ENCODE measurements around the gene DZIP1L.

The DZIP1L gene

GRCh38 chr3:138070006-138070405 is 45.4 kb downstream of the DZIP1L start:
- no peak overlapping the region for H3K4me3 ChIP-seq (replicated peaks in 1 of 2; ENCODE audit: low read depth in 2 of 2, low read length in 2 of 2)
- no peak for DNase-seq (ENCODE audit: low read depth in 2 of 2)
- TF ChIP-seq, protein P1, sequence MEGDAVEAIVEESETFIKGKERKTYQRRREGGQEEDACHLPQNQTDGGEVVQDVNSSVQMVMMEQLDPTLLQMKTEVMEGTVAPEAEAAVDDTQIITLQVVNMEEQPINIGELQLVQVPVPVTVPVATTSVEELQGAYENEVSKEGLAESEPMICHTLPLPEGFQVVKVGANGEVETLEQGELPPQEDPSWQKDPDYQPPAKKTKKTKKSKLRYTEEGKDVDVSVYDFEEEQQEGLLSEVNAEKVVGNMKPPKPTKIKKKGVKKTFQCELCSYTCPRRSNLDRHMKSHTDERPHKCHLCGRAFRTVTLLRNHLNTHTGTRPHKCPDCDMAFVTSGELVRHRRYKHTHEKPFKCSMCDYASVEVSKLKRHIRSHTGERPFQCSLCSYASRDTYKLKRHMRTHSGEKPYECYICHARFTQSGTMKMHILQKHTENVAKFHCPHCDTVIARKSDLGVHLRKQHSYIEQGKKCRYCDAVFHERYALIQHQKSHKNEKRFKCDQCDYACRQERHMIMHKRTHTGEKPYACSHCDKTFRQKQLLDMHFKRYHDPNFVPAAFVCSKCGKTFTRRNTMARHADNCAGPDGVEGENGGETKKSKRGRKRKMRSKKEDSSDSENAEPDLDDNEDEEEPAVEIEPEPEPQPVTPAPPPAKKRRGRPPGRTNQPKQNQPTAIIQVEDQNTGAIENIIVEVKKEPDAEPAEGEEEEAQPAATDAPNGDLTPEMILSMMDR (IDR thresholded peaks at IDR 0.05; ENCODE audit: low read depth, low read length) = no peak

GRCh38 chr3:138068579-138069174 is 46.7 kb downstream of the DZIP1L start:
- TF ChIP-seq, protein P1 (IDR thresholded peaks at IDR 0.05; ENCODE audit: low read depth, low read length) = peak; percentile 100
- DNase-seq (ENCODE audit: low read depth in 2 of 2) = peak; percentile 85 to 87
- no peak overlapping the region for H3K4me3 ChIP-seq (replicated peaks in 1 of 2; ENCODE audit: low read depth in 2 of 2, low read length in 2 of 2)

DNA sequence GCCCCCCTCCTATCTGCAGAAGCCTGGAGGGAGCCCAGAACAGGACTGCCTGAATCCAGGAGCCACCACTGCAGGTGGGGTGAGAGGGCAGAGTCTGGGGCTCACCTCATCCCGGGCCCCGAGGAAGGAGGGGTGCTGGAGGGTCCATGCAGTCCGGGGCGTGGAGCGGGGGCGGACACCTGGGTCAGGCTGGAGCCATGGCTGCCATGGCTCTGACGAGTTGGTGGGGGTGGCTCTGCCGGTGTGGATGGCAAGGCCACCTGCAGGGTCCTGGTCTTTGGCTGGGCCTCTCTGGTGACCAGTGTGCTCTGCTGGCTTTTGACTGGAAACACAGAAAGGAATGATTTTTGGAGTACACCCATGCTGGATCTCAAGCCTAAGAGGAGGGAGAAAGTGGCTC is 47.4 kb downstream of the DZIP1L start:
- no peak overlapping the region for H3K4me3 ChIP-seq (replicated peaks in 1 of 2; ENCODE audit: low read depth in 2 of 2, low read length in 2 of 2)
- TF ChIP-seq, protein P1 (IDR thresholded peaks at IDR 0.05; ENCODE audit: low read depth, low read length) = no peak
- DNase-seq (ENCODE audit: low read depth in 2 of 2) = no peak

GRCh38 chr3:138066972-138067371 is 48.4 kb downstream of the DZIP1L start:
- H3K4me3 ChIP-seq (replicated peaks in 1 of 2; ENCODE audit: low read depth in 2 of 2, low read length in 2 of 2) = no peak overlapping the region
- TF ChIP-seq, protein P1 (IDR thresholded peaks at IDR 0.05; ENCODE audit: low read depth, low read length) = no peak
- no peak for DNase-seq (ENCODE audit: low read depth in 2 of 2)

GRCh38 chr3:138066383-138066782 is 49.0 kb downstream of the DZIP1L start:
- H3K4me3 ChIP-seq (replicated peaks in 1 of 2; ENCODE audit: low read depth in 2 of 2, low read length in 2 of 2) = no peak overlapping the region
- DNase-seq (ENCODE audit: low read depth in 2 of 2) = no peak
- TF ChIP-seq, protein P1 (IDR thresholded peaks at IDR 0.05; ENCODE audit: low read depth, low read length) = no peak

DNA sequence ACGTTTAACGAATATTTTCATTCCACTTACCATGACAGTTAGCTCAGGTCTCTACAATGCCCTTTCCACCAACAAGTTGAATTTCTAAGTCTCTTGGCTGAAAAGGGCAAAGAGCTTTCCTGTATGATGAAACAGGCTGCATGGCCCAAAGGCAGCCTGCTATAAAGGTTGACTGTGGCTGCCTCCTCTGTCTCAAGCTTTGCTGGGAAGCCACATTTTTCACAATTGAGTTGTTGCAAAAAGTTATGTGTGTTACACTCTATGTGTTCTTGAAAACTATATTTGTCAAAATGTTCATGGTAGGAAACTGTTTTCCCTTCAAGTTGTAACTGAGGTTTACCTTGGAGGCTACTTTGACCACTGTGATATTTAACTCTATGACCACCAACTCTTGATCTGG is 49.5 kb downstream of the DZIP1L start:
- DNase-seq (ENCODE audit: low read depth in 2 of 2) = no peak
- no peak overlapping the region for H3K4me3 ChIP-seq (replicated peaks in 1 of 2; ENCODE audit: low read depth in 2 of 2, low read length in 2 of 2)
- TF ChIP-seq, protein P1 (IDR thresholded peaks at IDR 0.05; ENCODE audit: low read depth, low read length) = no peak

GRCh38 chr3:138063416-138063815 is 52.0 kb downstream of the DZIP1L start:
- no peak for DNase-seq (ENCODE audit: low read depth in 2 of 2)
- TF ChIP-seq, protein P1 (IDR thresholded peaks at IDR 0.05; ENCODE audit: low read depth, low read length) = no peak
- no peak overlapping the region for H3K4me3 ChIP-seq (replicated peaks in 1 of 2; ENCODE audit: low read depth in 2 of 2, low read length in 2 of 2)

Data from cardiac fibroblast (primary cell).